ENCODE results near the gene C3orf62.
"Not testable (repeated sequence)": the region's sequence is repeated elsewhere in the genome, so short reads cannot be mapped to it uniquely, and the experiment has no call there.

C3orf62 gene

GRCh38 chr3:49266410-49267095 lies 10.5 kb downstream of the C3orf62 start:
- no peak for DNase-seq

GRCh38 chr3:49265661-49266386 lies 11.2 kb downstream of the C3orf62 start:
- no peak for DNase-seq

GRCh38 chr3:49263159-49263889 lies 13.7 kb downstream of the C3orf62 start:
- DNase-seq: no peak

- peak; percentile 34 for DNase-seq
Observed at GRCh38 chr3:49260806-49261324, 16.2 kb downstream of the C3orf62 start.

GRCh38 chr3:49257187-49257586 lies 19.8 kb downstream of the C3orf62 start:
- no peak for DNase-seq

GRCh38 chr3:49255718-49256511 lies 21.1 kb downstream of the C3orf62 start:
- DNase-seq: no peak

- DNase-seq: no peak
Observed at GRCh38 chr3:49255112-49255511, 21.9 kb downstream of the C3orf62 start.

- no peak for DNase-seq
Observed at GRCh38 chr3:49253512-49253911, 23.5 kb downstream of the C3orf62 start.

GRCh38 chr3:49248840-49249227 lies 28.2 kb downstream of the C3orf62 start:
- no peak for DNase-seq

GRCh38 chr3:49244581-49245205 lies 32.3 kb downstream of the C3orf62 start:
- DNase-seq: peak; percentile 24

- DNase-seq: not testable (repeated sequence)
Observed at GRCh38 chr3:49240091-49240490, 36.9 kb downstream of the C3orf62 start.

- DNase-seq: peak; percentile 62
Observed at GRCh38 chr3:49238274-49239127, 38.5 kb downstream of the C3orf62 start.

- no peak for DNase-seq
Observed at GRCh38 chr3:49237344-49237743, 39.7 kb downstream of the C3orf62 start.

- no peak for DNase-seq
Observed at GRCh38 chr3:49236226-49236625, 40.8 kb downstream of the C3orf62 start.

GRCh38 chr3:49228817-49229216 lies 48.2 kb downstream of the C3orf62 start:
- not testable (repeated sequence) for DNase-seq

GRCh38 chr3:49222002-49222401 lies 55.0 kb downstream of the C3orf62 start:
- no peak for DNase-seq

GRCh38 chr3:49220985-49221563 lies 56.0 kb downstream of the C3orf62 start:
- not testable (repeated sequence) for DNase-seq

GRCh38 chr3:49219132-49219531 lies 57.9 kb downstream of the C3orf62 start:
- DNase-seq: no peak
